Activated effector memory CD4-positive, alpha-beta T cell treated with anti-CD3 and anti-CD28 coated beads, Interleukin-2, amount 50 U/mL, for 16 hours (primary cell): Measurements from ENCODE around the gene GTF2A1.
"Not testable (repeated sequence)": the region's sequence is repeated elsewhere in the genome, so short reads cannot be mapped to it uniquely, and the experiment has no call there.

Source experiments
- DNase-seq: peaks from one replicate; pipeline ENCODE4 v3.0.0-alpha.2; 2020

The GTF2A1 gene

GRCh38 chr14:81224222-81224621 lies 3.5 kb upstream of the GTF2A1 start:
- DNase-seq: no peak

- DNase-seq: not testable (repeated sequence)
These were observed 3.0 kb upstream of the GTF2A1 start for GRCh38 chr14:81223788-81224187.

GRCh38 chr14:81222691-81223090 lies 1.9 kb upstream of the GTF2A1 start:
- no peak for DNase-seq

- no peak for DNase-seq
These were observed 1.4 kb upstream of the GTF2A1 start for GRCh38 chr14:81222126-81222525.

GRCh38 chr14:81221579-81222102 lies 882 bp upstream of the GTF2A1 start:
- no peak for DNase-seq

GRCh38 chr14:81220580-81220829 lies 254 bp downstream of the GTF2A1 start:
- no peak for DNase-seq

- DNase-seq: peak; percentile 81
These were observed 790 bp downstream of the GTF2A1 start for GRCh38 chr14:81219759-81220579.

GRCh38 chr14:81219210-81219758 lies 1.5 kb downstream of the GTF2A1 start:
- peak; percentile 93 for DNase-seq

- no peak for DNase-seq
These were observed 8.9 kb downstream of the GTF2A1 start for GRCh38 chr14:81211844-81212243.

GRCh38 chr14:81209167-81209836 lies 11.5 kb downstream of the GTF2A1 start:
- no peak for DNase-seq

GRCh38 chr14:81208489-81208888 lies 12.3 kb downstream of the GTF2A1 start:
- no peak for DNase-seq

- DNase-seq: no peak
These were observed 14.6 kb downstream of the GTF2A1 start for GRCh38 chr14:81206115-81206514.

- DNase-seq: no peak
These were observed 15.1 kb downstream of the GTF2A1 start for GRCh38 chr14:81205639-81206038.

- DNase-seq: no peak
These were observed 20.7 kb downstream of the GTF2A1 start for GRCh38 chr14:81200054-81200453.

- no peak for DNase-seq
These were observed 21.7 kb downstream of the GTF2A1 start for GRCh38 chr14:81199084-81199483.

- no peak for DNase-seq
These were observed 22.1 kb downstream of the GTF2A1 start for GRCh38 chr14:81198651-81199050.

- peak; percentile 68 for DNase-seq
These were observed 26.7 kb downstream of the GTF2A1 start for GRCh38 chr14:81193924-81194633.

GRCh38 chr14:81192594-81192993 lies 28.2 kb downstream of the GTF2A1 start:
- no peak for DNase-seq

GRCh38 chr14:81187832-81188522 lies 32.8 kb downstream of the GTF2A1 start:
- no peak for DNase-seq

GRCh38 chr14:81179631-81180030 lies 41.1 kb downstream of the GTF2A1 start:
- no peak for DNase-seq

GRCh38 chr14:81178063-81178462 lies 42.7 kb downstream of the GTF2A1 start:
- no peak for DNase-seq

- no peak for DNase-seq
These were observed 43.5 kb downstream of the GTF2A1 start for GRCh38 chr14:81177225-81177624.

- no peak for DNase-seq
These were observed 44.5 kb downstream of the GTF2A1 start for GRCh38 chr14:81176241-81176640.
